ENCODE data around the gene KCNV2.

Gene KCNV2

DNA sequence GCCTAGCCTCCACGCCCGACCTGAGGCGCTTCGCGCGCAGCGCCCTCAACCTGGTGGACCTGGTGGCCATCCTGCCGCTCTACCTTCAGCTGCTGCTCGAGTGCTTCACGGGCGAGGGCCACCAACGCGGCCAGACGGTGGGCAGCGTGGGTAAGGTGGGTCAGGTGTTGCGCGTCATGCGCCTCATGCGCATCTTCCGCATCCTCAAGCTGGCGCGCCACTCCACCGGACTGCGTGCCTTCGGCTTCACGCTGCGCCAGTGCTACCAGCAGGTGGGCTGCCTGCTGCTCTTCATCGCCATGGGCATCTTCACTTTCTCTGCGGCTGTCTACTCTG, 1.4 kb downstream of the KCNV2 start:
- DNase-seq (ENCODE audit: extremely low read depth in 1 of 2, low read depth in 1 of 2), result no peak

DNA sequence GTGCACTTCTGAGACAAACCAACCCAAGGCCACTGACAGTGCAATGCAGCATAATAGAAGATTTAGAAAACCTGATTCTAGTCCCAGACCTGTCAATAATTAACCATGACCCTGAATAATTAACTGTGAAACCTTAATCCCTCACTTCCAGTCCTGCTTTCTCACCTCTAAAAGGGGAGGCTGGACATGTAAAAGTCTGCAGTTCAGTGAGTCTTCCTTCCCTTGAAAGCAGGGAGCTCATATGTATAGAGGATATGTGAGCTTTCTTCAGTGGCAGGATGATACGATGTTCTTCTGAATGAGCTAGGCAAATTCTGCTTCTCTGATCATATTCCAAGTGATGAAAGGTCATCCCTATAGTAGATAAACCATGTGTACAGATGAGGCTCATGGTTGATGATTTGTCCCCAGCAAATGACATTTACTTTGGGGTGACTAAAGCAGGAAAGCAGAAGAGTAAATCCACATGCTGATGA, 2.9 kb downstream of the KCNV2 start:
- no peak for DNase-seq (ENCODE audit: extremely low read depth in 1 of 2, low read depth in 1 of 2)

DNA sequence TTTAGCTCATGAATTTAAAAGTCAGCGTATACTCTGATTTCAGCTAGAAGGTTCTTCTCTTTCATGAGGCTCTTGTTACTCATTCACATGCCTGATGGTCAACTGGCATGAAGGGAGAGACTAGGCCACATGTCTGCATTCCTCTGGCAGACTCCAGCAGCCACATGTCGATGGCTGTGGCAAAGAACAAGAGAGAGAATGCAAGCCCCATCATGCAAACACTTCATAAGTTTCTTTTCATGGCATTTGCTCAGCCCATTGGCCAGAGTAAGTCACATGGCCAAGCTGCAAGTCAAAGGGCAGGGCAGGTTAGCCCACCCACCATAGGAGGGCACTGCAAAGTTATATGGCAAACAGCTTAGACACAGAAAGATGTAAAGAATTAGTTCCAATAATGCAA, 5.4 kb downstream of the KCNV2 start:
- no peak for DNase-seq (ENCODE audit: extremely low read depth in 1 of 2, low read depth in 1 of 2)

DNA sequence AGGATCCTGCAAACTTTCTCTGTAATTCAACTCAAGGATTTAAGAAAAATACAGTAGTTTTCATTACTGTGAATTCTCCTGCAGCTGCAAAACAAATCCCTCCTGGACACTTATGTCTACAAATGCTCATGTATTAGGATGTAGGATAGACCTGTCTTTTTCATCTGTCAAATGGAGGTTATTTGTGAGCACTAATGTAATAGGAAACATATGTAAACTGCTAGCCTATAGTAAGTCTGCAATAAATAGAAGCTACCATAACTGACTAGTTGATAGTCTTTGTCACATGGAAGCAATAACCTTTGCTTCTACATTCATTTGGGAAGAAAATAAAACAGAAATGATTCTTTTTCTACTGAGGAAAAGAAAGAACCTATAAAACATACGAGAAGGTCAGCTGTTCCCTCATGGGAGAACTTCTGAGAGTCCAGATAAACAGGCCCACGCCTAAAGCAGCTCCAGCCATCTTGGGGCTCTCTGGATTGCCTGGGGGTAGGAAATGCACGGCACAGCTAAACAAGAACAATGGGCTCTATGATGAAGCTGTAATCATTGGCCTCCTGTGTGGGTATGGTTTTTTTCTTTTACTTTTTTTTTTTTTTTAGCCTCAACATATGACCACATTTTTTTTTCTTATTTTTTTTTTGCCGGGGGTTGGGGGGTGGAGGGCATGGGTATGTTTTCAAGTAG, 6.2 kb downstream of the KCNV2 start:
- no peak for DNase-seq (ENCODE audit: extremely low read depth in 1 of 2, low read depth in 1 of 2)

DNA sequence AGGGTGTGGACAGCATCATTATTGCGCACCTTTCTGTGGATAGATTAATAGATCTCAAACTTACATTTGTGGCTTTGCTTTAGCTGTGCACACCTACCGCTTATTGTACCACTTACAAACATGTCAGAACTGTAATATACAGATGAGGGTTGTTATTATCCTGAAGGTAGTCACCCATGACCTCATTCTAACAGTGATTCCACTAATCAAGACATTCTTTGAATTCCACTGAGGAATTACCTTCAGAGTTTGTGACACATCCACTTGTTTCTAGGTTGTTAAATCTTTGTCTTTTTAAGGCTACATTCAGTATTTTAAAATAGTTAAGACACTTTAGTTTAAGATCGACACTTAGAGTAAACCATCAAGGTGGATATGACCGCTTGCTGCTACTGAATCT, 7.8 kb downstream of the KCNV2 start:
- no peak for DNase-seq (ENCODE audit: extremely low read depth in 1 of 2, low read depth in 1 of 2)

DNA sequence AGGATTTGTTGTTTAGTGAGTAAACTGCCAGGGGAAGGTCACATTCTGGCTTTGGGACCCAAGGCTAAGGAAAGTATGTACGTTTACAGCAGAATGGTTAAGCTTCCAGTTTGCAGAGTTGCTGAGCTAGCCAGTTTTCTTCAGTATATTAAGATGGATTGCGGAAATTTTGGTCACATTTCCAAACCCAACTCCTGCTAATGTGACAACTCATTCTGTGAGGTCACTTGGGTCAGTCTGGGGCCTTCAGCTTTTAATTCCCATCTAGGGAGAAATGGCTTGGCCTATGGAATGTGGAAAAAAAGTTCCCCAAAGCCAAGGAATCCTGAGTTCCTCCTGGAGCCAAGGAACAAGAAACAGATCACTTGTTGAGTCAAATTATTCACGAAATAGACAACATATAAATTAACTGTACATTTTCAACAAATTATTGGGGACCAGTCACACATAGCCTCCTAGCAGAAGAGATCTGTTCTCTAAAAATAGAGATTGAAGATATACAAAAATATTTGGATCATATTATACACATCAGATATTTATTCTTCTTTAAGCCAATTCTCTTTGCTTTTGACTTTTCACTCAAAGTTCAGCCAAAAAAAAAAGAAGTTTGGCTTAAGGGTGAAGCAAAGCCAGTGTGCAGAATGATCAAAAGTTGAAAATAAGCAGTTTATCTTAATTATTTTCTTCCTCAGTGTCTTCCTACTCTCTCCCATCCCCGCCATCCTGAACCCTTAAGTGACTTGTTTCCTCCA, 8.8 kb downstream of the KCNV2 start:
- DNase-seq (ENCODE audit: extremely low read depth in 1 of 2, low read depth in 1 of 2), result no peak

DNA sequence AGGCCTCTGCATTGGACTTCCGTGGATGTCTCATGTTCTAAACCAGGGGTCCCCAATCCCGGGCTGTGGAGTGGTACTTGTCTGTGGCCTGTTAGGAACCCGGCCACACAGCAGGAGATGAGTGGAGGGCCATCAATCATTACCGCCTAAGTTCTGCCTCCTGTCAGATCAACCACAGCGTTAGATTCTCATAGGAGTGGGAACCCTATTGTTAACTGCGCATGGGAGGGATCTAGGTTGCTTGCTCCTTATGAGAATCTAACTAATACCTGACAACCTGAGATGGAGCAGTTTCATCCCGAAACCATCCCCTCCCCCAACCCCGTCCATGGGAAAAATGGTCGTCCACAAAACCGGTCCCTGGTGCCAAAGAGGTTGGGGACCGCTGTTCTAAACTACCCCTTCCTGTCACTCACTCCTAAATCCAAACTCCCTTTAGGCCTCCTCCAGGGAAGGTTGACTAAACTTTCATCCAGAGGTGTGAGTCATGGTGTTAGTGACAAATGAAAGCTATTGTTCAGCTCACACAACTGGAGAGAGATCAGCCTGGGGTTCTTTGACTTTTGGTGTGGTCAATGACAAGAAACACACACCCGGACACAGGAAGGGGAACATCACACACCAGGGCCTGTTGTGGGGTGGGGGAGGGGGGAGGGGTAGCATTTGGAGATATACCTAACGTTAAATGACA, 9.5 kb downstream of the KCNV2 start:
- no peak for DNase-seq (ENCODE audit: extremely low read depth in 1 of 2, low read depth in 1 of 2)

DNA sequence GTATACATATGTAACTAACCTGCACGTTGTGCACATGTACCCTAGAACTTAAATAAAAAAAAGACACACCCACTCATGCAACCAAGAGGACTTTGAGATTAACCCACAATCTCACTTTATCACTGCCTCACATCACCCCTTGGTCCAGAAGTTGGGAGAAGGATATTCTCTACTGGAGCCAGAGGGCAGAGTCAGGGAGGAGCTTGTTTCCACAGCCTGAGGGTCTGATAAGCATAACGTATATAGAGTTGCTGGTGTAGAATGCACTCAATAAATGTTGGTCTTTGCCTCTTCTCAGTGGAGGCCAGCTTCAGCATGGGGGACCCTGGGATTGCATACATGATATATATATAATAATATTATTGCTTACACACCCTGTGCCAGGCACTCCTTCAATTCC, 10.1 kb downstream of the KCNV2 start:
- no peak for DNase-seq (ENCODE audit: extremely low read depth in 1 of 2, low read depth in 1 of 2)

DNA sequence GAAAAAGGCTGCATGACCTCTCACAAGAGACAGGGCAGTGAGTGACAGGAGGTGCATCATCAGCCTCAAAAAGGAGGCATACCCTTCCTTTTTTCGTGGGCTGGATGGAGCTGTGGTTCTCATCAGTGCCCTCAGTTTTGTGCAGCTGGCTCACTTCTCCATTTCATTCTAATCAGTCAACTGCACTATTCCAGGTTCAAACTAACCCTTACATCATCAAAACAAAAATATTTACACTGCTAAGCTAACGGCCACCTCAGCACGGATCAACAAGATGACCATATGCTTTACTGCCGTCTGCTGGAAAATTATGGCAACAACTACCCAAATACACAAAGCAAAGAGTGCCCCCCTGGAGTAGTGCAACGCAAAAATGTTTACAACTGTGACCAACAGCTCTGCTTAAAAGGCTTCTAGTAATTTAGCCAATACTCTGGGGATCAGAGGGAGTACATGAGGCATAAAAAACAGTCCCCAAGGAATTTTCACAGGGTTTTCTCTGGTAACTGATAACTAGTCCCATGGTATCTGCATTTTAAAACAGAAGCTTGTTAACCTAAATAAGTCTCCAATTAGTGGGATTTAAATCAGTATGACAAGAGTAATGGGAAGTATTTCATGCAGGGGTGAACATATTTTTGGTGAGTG, 10.8 kb downstream of the KCNV2 start:
- DNase-seq (ENCODE audit: extremely low read depth in 1 of 2, low read depth in 1 of 2), result no peak

DNA sequence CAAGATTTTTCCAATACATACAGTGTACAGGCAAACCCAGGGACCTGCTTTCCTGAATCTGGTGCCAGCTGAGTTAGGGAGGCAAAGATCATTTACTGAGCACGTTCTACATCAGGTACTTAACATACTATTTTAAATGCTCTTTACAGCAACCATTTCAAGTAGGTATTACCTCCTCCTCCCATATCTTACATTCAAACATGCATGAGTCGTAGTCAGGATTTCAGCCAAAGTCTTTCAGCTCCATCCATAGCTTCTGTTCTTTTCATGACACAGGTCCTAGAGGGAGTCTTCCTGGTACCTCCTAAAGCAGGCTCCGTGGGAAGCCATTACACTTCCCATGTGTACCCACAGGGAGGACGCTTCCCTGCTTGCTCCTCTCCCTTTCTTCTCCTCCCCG, 11.7 kb downstream of the KCNV2 start:
- no peak for DNase-seq (ENCODE audit: extremely low read depth in 1 of 2, low read depth in 1 of 2)

DNA sequence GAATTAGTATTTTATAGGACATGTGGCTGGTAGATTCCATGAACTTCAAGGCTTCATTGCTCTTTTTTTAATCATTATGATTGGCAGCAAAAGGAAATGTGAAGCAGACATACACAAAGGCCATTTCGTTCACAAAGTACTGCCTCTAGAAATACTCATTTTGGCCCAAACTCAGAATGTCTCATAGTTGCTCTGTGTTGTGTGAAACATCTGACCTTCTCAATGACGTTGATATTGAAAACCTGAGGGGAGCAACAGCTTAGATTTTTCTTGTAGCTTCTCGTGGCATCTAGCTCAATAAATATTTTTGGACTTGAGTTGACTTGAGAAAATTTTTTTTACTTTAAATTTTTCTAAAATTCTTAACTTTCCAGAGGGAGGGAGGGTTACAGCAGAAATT, 12.4 kb downstream of the KCNV2 start:
- DNase-seq (ENCODE audit: extremely low read depth in 1 of 2, low read depth in 1 of 2), result no peak

DNA sequence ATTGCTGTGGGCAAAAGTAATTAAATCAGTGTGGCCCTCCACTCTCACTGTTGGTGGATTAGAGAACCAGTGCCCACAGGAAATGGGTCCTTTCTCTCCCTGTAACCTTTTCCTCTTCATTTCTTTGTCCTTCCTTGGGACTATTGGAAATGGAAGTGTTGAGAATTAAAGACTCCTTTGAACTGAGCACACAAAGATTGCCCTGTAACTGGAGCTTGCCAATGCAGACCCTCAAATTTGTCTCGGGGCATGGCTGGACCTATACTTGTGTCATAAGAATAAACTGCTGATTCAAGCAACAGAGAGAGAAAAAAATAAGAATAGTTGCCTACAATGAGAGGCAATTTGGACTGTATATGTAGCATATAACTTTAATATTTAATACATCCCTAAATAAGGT, 13.7 kb downstream of the KCNV2 start:
- no peak for DNase-seq (ENCODE audit: extremely low read depth in 1 of 2, low read depth in 1 of 2)

DNA sequence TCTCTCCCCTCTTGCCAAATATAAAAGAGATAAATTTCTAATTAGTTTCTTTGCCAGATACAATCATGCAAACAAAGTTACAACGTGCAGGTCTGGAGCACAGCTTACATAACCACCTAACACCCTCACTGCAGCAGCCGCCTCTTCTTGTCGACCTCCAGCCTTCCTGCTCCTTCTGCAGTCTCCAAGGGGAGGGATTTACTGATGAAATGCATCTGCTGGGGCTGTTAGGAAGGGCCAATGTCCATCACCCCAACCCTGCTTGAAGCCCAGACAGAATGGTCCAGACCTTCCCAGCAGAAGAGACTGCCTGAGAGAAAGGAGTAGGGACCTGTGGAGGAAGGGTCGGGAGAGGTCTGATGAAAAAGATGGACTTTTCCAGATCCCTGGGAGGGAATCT, 15.2 kb downstream of the KCNV2 start:
- no peak for DNase-seq (ENCODE audit: extremely low read depth in 1 of 2, low read depth in 1 of 2)

DNA sequence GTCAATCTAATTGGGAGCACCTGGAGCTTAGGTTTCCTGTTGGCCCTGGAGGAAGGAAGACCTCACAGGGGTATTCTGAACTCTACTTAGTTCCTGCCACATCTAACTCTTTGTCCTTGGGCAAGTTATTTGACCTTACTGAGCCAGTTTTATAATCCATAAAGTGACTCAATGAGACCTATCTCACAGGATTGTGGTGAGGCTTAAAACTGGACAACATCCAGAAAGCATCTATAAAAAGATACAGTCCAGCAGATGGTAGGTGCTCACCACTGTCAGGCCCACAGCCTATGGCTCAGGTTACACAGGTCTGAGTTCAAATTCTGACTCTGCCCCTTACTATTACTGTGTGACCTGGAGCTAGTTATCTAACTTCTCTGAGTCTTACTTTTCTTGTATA, 23.3 kb downstream of the KCNV2 start:
- DNase-seq (ENCODE audit: extremely low read depth in 1 of 2, low read depth in 1 of 2), result no peak

DNA sequence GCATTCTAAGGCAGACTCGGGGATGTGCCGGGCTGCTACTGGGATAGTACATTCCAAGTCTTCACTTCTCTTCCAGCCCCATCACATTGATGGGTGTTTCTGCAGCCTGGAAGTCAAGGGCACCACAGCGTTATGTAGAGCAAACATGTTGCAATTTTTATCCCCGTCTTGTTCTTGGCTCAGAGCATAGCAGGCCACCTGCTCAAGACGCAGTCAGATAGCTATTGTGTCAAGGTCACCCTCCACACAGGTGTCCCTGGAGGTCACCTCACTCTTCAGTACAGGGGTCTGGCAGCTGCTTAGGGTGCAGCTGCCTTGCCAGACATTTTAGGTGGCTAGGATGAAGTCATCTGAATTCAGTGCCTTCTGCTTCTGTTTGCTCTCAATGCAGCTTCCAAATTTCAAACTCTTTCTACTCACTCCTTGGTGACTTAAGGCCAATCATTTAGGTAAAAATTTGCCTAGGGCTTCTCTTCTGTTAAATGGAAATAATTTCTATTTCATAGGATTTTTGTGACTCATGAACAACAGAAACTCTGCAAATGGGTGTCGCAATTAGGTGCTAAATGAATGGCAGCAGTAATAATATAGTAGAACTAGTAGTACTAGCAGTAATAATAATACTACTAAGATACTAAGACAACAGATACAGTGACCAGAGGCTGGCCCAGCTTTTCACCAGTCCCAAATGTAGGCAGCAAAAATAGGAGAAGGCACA, 24.3 kb downstream of the KCNV2 start:
- DNase-seq (ENCODE audit: extremely low read depth in 1 of 2, low read depth in 1 of 2), result no peak

DNA sequence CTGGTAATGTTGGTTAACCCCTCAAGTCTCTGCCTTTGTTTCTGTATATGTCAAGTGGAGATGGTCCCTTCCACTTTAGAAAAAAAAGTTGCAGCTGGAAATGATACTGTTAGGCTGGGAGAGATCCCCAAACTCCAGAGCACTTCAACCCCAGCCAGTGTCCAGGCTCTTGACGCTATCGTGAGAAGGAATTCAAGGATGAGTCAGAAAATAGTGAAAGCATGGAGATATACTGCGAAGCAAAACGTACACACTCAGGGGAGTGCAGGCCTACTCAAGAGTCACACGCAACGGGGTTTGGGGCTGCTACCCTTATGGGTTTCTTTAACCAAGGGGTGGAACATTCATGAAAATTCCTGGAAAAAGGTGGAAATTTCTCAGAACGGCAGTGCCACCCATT, 24.9 kb downstream of the KCNV2 start:
- DNase-seq (ENCODE audit: extremely low read depth in 1 of 2, low read depth in 1 of 2), result no peak

DNA sequence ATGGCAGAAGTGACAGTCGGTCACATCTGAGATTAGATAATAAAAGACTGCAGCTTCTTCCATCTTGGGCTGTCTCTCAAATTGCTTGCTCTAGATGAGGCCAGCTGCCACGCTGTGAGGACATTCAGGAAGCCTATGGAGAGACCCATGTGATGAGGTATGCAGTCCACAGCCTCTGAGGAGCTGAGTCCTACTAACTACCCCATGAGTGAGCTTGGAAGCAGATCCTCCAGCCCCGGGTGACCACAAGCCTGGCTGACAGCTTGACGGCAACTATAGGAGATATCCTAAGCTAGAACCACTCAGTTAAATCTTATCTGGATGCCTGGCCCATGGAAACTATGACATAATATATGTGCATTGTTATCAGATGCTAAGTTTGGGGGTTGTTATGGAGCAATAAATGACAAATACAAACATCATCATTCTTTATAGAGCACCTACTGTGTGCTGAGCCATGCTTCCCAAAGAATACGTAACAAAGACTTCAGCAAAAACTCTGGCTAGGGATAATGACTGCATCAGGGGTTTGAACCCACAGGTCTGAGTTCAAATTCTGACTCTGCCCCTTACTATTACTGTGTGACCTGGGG, 26.7 kb downstream of the KCNV2 start:
- no peak for DNase-seq (ENCODE audit: extremely low read depth in 1 of 2, low read depth in 1 of 2)

DNA sequence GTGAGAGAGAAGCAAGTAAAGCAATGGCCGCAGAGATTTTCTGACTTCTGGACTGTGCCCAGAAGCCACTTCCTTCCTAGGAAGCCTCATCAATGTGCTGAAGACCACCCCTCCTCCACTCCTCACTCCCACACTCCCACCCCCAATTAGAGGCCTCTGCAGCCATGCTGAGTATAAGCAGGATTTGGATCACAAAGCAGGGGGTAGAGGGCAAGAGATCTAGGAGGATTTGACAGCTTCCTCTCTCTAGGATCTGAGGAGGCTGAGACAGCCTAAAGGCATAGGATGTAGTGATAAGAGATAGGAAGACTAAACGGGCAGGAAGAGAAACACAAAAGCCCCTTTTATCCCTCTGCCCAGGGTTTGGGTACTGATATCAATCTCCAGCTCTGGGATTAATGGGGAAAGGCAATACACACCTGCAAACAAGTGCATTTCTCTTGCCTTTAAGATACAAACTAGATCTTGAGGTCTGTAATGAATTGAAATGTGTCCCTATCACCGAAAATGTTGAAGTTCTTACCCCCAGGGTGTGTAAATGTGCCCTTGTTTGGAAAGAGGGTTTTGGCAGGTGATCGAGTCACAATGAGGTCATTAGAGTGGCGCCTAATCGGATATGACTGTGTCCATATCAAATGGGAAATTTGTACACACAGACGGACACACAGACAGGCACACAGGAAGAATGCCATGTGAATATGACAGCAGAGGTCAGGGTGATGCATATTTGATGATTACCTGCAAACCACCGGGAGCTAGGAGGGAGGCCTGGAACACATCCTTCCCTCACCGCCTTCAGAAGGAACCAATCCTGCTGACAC, 28.5 kb downstream of the KCNV2 start:
- no peak for DNase-seq (ENCODE audit: extremely low read depth in 1 of 2, low read depth in 1 of 2)

DNA sequence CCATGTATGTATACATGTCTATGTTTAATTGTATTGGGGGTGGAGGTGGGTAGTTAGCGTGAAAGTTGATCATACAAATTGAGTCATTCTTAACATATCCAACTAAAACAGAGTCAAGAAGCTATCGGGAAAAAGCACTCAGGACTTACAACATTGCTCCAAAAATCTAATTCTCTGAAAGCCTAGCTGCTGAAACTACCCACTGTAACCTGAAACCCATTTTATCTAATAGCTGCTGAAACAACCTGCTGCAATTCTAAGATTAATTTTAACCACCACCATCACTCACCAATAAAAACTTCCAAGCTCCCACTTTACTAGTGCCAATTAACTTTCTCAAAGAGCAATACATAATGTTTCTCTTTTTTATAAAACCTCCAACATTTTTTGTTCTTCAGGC, 32.2 kb downstream of the KCNV2 start:
- DNase-seq (ENCODE audit: extremely low read depth in 1 of 2, low read depth in 1 of 2), result no peak

DNA sequence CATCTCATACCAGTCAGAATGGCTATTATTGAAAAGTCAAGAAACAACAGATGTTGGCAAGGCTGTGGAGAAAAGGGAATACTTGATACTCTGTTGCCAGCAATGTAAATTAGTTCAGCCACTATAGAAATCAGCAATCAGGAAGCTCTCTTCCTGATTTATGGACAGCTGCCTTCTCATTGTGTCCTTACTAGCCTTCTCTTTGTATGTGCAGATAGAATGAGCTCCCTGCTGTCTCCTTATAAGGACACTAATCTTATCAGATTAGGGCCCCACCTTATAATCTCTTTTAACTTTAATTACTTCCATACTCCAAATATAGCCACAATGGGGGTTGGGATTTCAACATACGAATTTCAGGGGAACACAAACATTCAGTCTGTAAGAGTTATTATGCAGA, 38.0 kb downstream of the KCNV2 start:
- DNase-seq (ENCODE audit: extremely low read depth in 1 of 2, low read depth in 1 of 2), result no peak

Measured in stimulated activated CD8-positive, alpha-beta memory T cell treated with anti-CD3 and anti-CD28 coated beads, Interleukin-7, amount 100 ng/mL, for 48 hours (primary cell).